Chondrocyte (in vitro differentiated cells): Measurements from ENCODE around the gene FAM20A. TPM values are rescaled to one million over a fixed set of nuclear protein-coding genes. Genes with fewer than 3 reads are reported as not detected.

Source experiments
- DNase-seq: peaks from one replicate; pipeline ENCODE4 v3.0.0; 2021; ENCODE audit warnings: mixed read lengths, low spot score
- H3K27ac Mint-ChIP-seq: one replicate; pipeline ENCODE4 v1.8.0; 2021; ENCODE audit warnings: mild to moderate bottlenecking, moderate library complexity, mixed read lengths; ENCODE audit not compliant: unreplicated experiment
- H3K27me3 Mint-ChIP-seq: 2 replicates; pipeline ENCODE4 v1.8.0; 2021; ENCODE audit warnings: low read depth, mixed read lengths
- H3K36me3 Mint-ChIP-seq: 2 replicates; pipeline ENCODE4 v1.8.0; 2021; ENCODE audit warnings: low read depth, mixed read lengths
- H3K4me1 Mint-ChIP-seq: 2 replicates; pipeline ENCODE4 v1.8.0; 2021; ENCODE audit warnings: low read depth, mild to moderate bottlenecking, mixed read lengths
- H3K4me3 Mint-ChIP-seq: one replicate; pipeline ENCODE4 v1.8.0; 2021; ENCODE audit warnings: mild to moderate bottlenecking, moderate library complexity, mixed read lengths; ENCODE audit not compliant: unreplicated experiment
- H3K9me3 Mint-ChIP-seq: 2 replicates; pipeline ENCODE4 v1.8.0; 2021; ENCODE audit warnings: low read depth, mixed read lengths
- CTCF ChIP-seq: fragments of 200-600 bp; sonication (generic); IDR thresholded peaks from 2 replicates; pipeline ENCODE4 v1.5.0; 2021; ENCODE audit warnings: antibody characterized with exemption, mild to moderate bottlenecking, moderate library complexity
- total RNA-seq: library from RNA; stranded (reverse); gene quantifications from 3 replicates; pipeline ENCODE4 v1.2.1, GENCODE V29; 2021

Gene FAM20A
- total RNA-seq, 1 donor from 2014 or later: not detected

DNA sequence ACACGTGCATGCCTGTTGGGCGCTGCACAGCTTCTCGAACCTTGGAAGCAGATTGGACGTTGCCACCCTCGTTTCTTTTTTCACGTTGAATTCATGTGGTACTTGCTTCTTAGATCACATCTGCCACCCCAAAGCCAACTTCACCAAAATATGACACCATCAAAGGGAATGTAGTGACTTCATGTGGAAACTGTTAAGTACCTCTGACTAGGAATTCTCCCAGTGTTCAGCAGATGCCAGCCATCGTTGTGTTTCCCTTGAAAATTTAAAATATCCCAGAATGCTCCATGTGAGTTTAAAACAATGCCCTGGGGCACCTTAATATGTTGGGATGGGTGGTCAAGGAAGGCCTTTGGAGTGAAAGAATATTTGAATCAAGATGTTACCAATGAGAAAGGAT, 22.6 kb upstream of the FAM20A start:
- Mint-ChIP-seq H3K36me3 (no peaks in the 10 kb centered on the region), H3K4me3 (no peak overlapping the region), H3K9me3 (peaks cover 4% of the 10 kb centered on the region), H3K27me3 (peaks cover 3% of the 10 kb centered on the region), H3K27ac (no peak overlapping the region), H3K4me1 (peaks cover 15% of the 10 kb centered on the region)
- DNase-seq: no peak
- TF ChIP-seq CTCF: no peak

- no peak overlapping the region for H3K4me3 Mint-ChIP-seq
- H3K9me3 Mint-ChIP-seq: peaks cover 7% of the 10 kb centered on the region
- TF ChIP-seq CTCF: no peak
- no peak for DNase-seq
- H3K27ac Mint-ChIP-seq: no peak overlapping the region
- H3K27me3 Mint-ChIP-seq: peaks cover 5% of the 10 kb centered on the region
- H3K4me1 Mint-ChIP-seq: peaks cover 9% of the 10 kb centered on the region
- no peaks in the 10 kb centered on the region for H3K36me3 Mint-ChIP-seq
Measured at GRCh38 chr17:68622423-68622822, 21.3 kb upstream of the FAM20A start.

- Mint-ChIP-seq H3K36me3 (no peaks in the 10 kb centered on the region), H3K4me1 (peaks cover 9% of the 10 kb centered on the region), H3K27ac (no peak overlapping the region), H3K27me3 (peaks cover 5% of the 10 kb centered on the region), H3K4me3 (no peak overlapping the region), H3K9me3 (peaks cover 7% of the 10 kb centered on the region)
- no peak for TF ChIP-seq CTCF
- no peak for DNase-seq
Measured at GRCh38 chr17:68621065-68621464, 19.9 kb upstream of the FAM20A start.

GRCh38 chr17:68616334-68616733, 15.2 kb upstream of the FAM20A start:
- H3K27me3 Mint-ChIP-seq: peaks cover 16% of the 10 kb centered on the region

DNA sequence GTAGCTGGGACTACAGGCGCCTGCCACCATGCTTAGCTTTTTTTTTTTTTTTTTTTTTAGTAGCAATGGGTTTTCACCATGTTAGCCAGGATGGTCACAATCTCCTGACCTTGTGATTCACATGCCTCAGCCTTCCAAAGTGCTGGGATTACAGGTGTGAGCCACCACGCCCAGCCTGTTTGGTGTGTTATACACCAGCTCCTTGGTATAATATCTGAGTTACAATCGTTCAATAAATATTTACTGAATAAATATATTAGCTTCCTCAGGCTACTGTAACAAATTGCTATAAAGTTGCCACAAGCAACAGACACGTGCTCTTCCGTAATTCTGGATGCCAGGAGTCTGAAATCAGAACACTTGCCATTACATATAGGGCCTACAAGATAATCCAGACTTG, 13.6 kb upstream of the FAM20A start:
- no peaks in the 10 kb centered on the region for H3K4me1 Mint-ChIP-seq
- no peak overlapping the region for H3K27ac Mint-ChIP-seq
- peaks cover 14% of the 10 kb centered on the region for H3K27me3 Mint-ChIP-seq
- H3K9me3 Mint-ChIP-seq: peaks cover 16% of the 10 kb centered on the region
- no peak for TF ChIP-seq CTCF
- no peak for DNase-seq
- no peaks in the 10 kb centered on the region for H3K36me3 Mint-ChIP-seq
- no peak overlapping the region for H3K4me3 Mint-ChIP-seq

More at GRCh38 chr17:68616334-68616733, 15.2 kb upstream of the FAM20A start:
- Mint-ChIP-seq H3K36me3 (no peaks in the 10 kb centered on the region), H3K4me1 (peaks cover 9% of the 10 kb centered on the region), H3K4me3 (no peak overlapping the region), H3K27ac (no peak overlapping the region), H3K9me3 (peaks cover 7% of the 10 kb centered on the region)
- DNase-seq: no peak
- no peak for TF ChIP-seq CTCF
